CD4-positive, alpha-beta T cell treated with Interleukin-15 for 1 hour (primary cell): ENCODE data around the gene ZDHHC11.
"Not testable (repeated sequence)": the region's sequence is repeated elsewhere in the genome, so short reads cannot be mapped to it uniquely, and the experiment has no call there.

Source experiments
- DNase-seq: peaks from one replicate; pipeline ENCODE4 v3.0.0-alpha.2; 2020

The ZDHHC11 gene

DNA sequence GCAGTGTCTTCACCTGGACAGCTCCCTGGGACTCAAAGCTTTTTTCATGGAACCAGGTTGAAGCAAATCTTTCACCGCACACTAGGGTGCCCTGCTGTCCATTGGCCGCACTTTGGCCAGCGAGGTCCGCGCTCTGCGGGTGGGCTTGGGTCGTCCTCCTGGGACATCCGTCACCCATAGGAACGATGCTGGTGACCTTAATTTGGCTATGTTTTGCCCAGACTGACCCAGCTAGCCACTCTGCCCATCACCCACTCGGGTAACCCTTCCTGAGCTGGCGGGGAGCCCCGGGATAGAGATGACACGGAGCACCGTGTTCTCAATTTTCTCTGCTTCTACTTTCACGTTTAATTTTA, 92.1 kb downstream of the ZDHHC11 start:
- no peak for DNase-seq

DNA sequence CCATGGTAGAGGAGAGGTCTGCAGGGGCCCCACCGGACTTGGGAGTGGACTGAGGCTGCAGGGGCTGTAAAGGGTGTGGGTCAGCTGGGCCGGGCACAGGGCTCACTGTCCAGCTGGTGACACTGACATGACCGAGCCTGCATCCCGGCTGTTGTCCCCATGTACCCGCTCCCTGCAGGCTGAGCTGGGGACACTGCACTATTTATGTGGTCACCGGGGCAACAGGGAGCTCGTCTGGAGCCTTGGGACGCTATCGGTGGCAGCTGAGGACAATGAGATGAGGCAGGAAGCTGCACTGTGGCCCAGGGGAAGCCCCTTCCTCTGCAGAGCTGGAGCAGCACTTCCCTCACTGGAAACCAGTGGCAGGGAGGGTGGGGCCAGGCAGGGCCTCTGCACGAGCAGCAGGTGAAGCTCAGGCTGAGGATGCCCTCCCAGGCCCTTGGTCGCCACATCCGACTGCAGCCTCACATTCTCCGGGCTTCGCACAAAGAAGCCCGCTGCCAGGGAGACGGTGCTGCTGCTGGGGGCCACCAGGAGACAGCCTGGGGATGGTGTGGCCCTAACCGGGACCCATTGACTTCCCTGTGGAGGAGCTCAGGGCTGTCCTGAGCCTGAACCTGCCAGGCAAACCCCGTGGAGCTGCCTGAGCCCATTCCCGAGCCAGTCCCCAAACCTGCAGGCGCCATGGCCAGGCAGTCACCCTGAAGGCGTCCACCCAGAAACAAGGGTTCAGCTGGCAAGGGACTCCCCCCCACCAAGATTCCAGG, 92.7 kb downstream of the ZDHHC11 start:
- DNase-seq: no peak

DNA sequence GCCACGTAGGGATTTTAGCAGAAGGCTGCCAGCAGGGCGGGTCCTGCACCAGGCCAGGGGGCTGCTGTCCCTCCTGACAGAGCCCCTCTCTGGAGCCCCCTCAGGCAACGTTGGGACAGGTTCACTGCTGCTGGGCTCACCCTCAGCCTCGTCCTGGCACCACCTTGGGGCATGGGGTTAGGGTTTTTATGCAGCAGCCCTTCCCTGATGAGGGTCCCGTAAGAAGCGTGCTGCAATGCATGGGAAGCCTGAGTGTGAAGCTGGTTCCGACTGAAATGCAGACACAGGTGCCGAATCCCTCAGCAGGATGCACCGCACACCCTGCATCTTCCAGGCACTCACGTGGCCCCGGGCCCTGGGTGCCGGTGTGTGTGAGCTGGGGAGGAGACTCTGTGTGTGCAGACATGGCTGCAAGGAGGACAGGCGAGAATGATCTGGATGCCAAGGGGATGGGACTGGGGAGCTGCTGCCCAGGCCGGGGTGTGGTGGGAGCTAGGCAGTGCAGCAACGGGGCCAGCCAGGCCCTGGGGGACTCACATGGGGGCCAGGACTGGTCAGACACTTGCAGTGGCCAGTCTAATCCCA, 93.3 kb downstream of the ZDHHC11 start:
- peak; percentile 14 for DNase-seq

DNA sequence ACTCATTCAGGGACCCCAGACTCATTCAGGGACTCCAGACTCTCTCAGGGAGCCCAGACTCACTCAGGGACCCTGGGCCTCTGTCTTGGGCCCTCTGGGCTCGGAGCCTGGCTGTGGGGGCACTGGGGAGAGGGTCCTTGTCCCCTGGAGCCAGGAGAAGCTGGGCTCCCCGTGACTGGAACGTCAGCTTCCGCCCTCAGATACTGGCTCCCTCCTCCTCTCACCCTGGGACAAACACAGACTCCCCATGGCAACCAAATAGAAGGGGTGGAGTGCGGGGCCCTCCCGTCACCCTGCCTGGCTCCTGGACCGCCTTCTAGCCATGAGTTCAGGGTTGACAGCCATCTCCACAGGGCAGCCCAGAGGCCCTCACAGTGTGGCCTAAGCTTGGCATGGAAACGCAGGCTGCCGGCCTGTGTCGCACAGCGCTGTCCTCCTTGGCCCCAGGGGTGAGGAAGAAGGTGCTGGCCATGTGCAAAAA, 93.9 kb downstream of the ZDHHC11 start:
- peak; percentile 17 for DNase-seq

DNA sequence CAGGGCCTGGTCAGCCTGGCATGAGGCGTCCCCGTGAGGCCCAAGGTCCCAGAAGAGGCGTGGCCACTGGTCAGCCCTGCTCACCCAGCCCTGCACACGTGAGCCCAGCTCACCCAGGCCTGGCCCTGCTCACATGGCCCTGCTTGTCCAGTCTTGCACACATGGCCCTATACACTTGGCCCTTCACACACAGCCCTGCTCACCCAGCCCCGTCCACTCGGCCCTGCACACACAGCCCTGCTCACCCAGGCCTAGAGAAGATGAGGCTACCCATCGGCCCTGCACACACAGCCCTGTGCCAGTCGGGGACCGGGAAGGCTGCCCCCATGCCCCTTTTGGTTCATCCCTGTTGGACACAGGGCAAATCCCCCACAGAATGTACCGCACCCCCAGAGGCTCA, 94.6 kb downstream of the ZDHHC11 start:
- peak; percentile 9 for DNase-seq

DNA sequence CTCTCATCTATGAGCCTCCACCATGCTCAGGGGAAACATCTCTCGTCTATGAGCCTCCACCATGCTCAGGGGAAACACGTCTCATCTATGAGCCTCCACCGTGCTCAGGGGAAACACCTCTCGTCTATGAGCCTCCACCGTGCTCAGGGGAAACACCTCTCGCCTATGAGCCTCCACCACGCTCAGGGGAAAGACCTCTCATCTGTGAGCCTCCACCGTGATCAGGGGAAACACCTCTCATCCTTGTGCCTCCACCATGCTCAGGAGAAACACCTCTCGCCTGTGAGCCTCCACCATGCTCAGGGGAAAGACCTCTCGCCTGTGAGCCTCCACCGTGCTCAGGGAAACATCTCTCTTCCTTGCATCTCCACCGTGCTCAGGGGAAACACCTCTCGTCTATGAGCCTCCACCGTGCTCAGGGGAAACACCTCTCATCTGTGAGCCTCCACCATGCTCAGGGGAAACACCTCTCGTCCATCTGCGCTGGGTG, 96.6 kb downstream of the ZDHHC11 start:
- not testable (repeated sequence) for DNase-seq

DNA sequence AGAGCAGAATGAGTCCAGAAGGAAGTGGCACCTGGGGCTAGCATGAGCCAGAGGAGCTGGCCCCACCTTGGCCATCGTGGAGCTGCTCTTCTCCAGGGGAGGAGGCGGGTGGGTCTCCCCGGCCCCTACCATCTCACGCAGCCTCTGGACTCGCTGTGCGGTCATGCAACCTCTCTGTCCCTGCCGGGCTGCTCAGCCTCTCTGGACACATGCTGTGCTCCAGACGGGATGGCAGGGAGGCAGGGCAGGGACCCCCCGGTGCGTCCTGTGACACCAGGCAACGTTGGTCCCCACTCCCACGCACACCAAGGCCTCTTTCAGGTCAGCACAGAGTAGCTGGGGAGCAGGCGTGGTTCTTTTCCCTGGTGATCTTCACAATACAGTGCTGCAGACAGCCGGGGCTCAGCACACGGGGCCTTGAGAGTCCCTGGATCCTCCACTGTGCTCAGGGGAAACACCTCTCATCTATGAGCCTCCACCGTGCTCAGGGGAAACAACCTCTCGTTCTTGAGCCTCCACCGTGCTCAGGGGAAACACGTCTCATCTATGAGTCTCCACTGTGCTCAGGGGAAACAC, 97.1 kb downstream of the ZDHHC11 start:
- DNase-seq: not testable (repeated sequence)

DNA sequence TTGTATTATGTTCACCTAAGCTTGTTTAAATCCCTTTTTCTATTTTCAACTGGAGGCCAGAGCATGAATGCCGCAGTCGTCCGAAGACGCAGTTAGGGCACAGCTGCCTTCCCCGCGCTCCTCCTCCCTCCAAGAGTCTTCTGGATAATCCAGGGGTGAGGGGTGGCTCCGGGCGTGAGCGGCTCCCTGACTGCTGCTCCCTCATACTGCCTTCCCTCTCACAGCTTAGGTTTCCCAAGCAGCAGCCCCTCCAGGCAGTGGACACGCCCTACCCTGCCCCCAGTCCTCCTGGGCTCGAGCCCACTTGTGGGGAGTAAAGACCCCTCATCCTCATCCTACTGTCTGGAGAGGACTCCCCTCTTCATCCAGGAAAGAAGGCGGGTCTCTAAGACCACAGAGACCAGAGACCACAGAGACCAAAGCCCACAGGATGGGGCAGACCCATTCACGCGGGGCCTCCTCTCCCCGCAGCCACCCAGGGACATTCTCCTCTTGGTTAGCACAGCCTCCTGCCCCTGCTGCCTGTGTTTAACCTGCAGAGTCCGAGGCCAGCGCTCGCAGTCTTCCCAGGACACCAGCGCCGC, 98.2 kb downstream of the ZDHHC11 start:
- DNase-seq: not testable (repeated sequence)

DNA sequence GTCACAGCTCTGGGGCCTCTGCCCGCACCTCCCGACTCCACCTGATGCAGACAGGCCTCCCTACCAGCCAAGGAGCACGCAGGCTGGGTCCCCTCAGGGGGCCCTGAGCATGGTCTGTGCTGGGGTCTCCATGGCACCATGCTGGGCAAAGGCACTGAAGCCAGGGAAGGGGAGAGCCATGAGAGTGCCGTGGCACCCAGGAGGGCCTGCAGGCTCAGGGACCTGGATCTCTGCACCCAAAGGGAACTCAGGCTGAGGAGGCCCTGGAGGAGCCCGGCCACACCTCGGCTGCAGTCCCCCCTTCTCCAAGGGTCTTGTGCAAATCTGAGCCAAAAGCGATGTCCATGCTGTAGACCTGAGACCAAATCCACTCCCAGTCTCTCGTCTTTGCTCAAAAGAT, 98.8 kb downstream of the ZDHHC11 start:
- not testable (repeated sequence) for DNase-seq

DNA sequence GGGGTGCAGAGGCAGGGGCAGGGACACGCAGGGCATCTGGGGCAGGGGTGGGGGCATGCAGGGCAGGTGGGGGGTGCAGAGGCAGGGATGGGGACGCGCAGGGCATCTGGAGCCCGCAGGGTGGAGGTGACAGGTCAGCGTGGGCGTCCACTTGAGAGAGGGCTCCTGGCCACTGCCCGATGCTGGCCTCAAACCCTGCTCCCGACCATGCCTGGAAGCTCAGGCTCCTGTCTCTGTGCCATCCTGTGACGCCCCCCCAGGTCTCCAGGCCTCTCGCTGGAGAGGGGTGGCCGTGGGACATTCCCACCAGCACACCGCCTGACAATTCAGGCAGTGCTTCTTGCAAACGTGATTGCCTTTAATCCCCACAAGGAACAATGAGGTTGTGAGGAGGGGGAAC, 99.3 kb downstream of the ZDHHC11 start:
- no peak for DNase-seq

DNA sequence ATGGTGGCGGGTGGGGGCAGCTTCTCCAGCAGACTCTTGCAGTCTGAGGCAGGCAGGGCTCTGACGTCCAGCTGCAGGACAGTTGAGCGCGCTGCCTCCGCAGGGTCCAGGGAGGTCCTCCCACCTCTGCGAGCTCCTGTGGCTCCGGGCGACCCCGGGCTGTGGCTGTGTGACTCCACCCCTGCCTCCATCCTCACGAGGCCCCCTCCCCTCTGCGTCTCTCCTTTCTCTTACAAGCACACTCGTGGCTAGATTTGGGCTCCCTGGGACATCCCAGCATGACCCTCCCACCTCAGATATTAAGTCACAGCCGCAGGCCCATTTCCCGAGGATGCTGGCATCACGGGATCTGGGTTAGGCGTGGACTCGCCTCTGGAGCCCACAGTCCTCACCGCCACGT, 100.6 kb downstream of the ZDHHC11 start:
- not testable (repeated sequence) for DNase-seq

DNA sequence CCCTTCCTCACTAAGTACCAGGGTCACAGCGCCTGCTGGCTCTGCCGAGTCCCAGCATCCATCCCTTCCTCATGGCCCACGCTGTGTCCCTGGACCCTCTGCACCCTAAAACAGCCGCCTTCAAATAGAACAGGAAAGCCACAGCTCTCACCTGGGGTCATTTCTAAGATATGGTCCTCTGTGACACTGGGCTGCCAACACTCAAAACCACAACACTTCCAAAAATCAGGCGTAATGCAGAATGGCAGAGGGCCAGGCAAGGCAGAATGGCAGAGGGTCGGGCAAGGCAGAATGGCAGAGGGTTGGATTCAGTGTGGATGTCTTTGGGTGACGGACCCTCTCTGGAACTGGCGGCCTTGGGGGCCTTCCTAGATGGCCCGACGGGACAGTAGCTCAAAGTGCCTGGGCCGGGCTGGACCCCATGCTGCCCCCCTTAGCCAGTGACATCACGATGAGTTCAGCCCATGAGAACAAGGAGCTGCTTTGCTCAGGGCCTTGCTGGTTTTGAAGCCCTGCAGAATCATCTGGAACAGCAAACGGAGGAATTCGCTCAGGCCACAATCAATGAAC, 101.6 kb downstream of the ZDHHC11 start:
- no peak for DNase-seq

DNA sequence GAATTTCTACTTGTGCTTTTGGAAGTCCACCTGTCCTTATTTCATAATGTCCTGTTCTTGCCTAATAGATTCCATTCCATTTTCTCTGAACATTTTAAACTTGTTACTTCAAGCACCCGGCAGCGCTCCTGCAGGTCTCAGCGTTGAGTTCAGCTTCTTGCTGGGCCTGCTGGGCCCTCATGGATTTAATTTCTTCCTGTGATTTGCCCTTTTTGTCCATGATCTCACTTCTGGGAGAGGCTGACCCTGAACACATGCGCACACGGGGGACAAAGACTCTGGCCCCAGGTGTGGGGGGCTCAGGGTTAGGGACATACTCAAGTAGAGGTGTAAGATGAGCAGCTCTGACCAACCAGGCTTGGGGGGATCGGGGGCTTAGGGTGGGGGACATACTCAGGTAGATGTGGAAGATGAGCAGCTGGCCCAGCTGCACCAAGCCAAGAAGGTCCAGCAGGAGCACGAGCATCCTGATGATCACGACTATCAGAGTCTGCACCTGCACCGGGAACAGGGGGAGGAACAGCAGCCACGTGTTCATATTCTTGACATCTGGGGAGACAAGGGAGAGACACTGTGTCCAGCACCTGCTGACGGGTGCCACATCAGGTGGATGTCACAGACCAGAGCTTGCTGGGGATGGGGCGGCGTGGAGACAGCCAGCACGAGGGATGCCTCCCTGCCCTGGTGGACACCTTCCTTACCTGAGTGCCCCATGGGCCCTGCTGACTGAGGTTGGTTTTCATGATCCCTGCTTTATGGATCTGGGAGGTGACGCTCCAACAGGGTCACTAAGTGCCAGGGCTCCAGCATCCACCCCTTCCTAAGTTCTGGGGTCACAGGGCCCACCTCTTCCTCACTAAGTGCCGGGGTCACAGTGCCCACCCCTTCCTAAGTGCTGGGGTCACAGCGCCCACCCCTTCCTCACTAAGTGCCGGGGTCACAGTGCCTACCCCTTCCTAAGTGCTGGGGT, 102.5 kb downstream of the ZDHHC11 start:
- DNase-seq: not testable (repeated sequence)

DNA sequence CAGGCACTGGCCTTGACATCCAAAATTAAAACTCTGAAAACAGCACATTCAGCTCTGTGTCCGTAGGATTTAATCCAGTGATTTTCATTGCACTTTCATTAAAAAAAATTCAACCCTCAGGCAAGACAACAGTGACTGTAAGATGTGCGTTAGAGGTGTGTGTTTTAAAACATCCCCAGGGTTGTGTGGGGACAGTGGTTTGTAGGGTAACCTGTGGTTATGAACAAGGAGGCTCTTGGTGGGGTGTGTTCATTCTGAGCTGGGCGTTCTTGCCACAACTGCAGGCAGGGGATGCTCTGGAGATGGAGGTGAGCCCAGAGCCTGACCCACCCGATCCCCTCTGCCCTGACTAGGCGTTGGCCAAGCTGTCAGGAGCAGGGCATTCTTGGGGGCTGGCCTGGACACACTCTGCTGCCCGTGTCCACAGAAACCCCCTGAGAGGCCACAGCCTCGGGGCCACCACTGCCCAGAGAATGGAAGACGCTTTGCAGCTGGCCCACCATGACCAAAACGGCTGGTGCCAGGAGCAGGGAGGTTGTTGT, 103.4 kb downstream of the ZDHHC11 start:
- DNase-seq: not testable (repeated sequence)

DNA sequence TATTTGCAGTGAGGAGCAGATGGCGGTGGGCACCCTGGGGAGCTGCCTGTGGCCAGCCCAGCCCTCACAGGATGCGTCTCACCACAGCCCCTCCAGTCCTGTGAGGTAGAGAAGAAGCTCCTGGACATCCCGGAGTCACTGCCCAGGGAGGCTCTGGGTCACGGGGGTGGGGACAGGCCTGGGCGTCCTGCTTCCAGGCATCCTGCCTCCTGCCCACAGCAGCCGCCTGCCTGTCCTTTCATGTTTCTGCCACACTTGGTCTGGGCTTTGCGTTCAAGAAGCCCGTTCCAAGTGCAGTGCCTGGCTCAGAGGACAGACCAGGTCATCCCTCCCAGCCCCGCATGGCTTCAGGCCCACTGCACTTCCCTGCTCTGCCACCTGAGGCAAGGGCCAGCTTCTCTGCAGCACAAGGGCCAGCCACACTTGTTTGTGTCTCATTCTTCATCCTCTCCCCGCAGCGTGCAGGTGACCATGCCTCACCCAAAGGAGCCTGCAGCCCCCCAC, 104.5 kb downstream of the ZDHHC11 start:
- no peak for DNase-seq
